CD14-positive monocyte (primary cell): ENCODE measurements around the gene ARHGEF16. TPM values are rescaled to one million over a fixed set of nuclear protein-coding genes. Genes with fewer than 3 reads are reported as not detected.

Source experiments
- DNase-seq, 3 donors: peaks; one replicate each; pipeline ENCODE4 v3.0.0-alpha.2; 2011 to 2022
- H2AFZ ChIP-seq: 2 replicates; pipeline ENCODE4 v1.6.0; 2012; ENCODE audit warnings: mild to moderate bottlenecking, low read depth, low read length, inconsistent platforms; ENCODE audit not compliant: insufficient read depth, poor library complexity, severe bottlenecking
- H3K27ac ChIP-seq, 2 donors: 1 replicate in 1 of 2; 2 replicates in 1 of 2; pipeline ENCODE4 v1.5.1; 2012 to 2013; ENCODE audit warnings: low read length in 2 of 2, control low read depth in 1 of 2, inconsistent platforms in 1 of 2, low read depth in 1 of 2, mild to moderate bottlenecking in 1 of 2
- H3K27me3 ChIP-seq, 2 donors: one replicate each; pipeline versions ENCODE4 v1.6.0 to v1.6.1; 2011 to 2013; ENCODE audit warnings: low read length in 2 of 2; ENCODE audit not compliant: control insufficient read depth in 2 of 2, insufficient read depth in 2 of 2
- H3K36me3 ChIP-seq, 2 donors: replicated peaks in 1 of 2; 1 replicate in 1 of 2; 2 replicates in 1 of 2; pipeline versions ENCODE4 v1.5.1 to v1.6.1; 2012 to 2013; ENCODE audit warnings: low read length in 2 of 2, control low read depth in 1 of 2, inconsistent platforms in 1 of 2, mild to moderate bottlenecking in 1 of 2; ENCODE audit not compliant: insufficient read depth in 2 of 2, control insufficient read depth in 1 of 2
- H3K4me1 ChIP-seq, 2 donors: 1 replicate in 1 of 2; 2 replicates in 1 of 2; pipeline versions ENCODE4 v1.5.1 to v1.6.1; 2012 to 2013; ENCODE audit warnings: low read length in 2 of 2, control low read depth in 1 of 2, inconsistent platforms in 1 of 2, mild to moderate bottlenecking in 1 of 2, moderate library complexity in 1 of 2; ENCODE audit not compliant: insufficient read depth in 2 of 2, control insufficient read depth in 1 of 2
- H3K4me2 ChIP-seq: replicated peaks from 2 replicates; pipeline ENCODE3; 2012; ENCODE audit warnings: low read length, moderate library complexity, mild to moderate bottlenecking; ENCODE audit not compliant: poor library complexity, severe bottlenecking; ENCODE audit errors: extremely low read depth
- H3K4me3 ChIP-seq, 3 experiments: fragments of 200-600 bp in 1 of 3; sonication (generic) in 1 of 3; replicated peaks in 1 of 3; 1 replicate in 2 of 3; 2 replicates in 1 of 3; pipeline ENCODE4 v1.5.1; 2011 to 2013; ENCODE audit warnings: low read length in 3 of 3, mild to moderate bottlenecking in 3 of 3, control low read depth in 2 of 3, low read depth in 2 of 3, inconsistent platforms in 1 of 3, moderate library complexity in 1 of 3
- H3K79me2 ChIP-seq: 2 replicates; pipeline ENCODE4 v1.6.0; 2012; ENCODE audit warnings: mild to moderate bottlenecking, control low read depth, inconsistent platforms, low read length, moderate library complexity; ENCODE audit not compliant: insufficient read depth
- H3K9ac ChIP-seq: 2 replicates; pipeline ENCODE4 v1.6.0; 2017; ENCODE audit warnings: low read length, mild to moderate bottlenecking; ENCODE audit not compliant: insufficient read depth, poor library complexity, severe bottlenecking
- H3K9me3 ChIP-seq, 2 donors: replicated peaks in 1 of 2; 1 replicate in 1 of 2; 2 replicates in 1 of 2; pipeline versions ENCODE4 v1.5.1 to v1.6.1; 2012 to 2013; ENCODE audit warnings: low read length in 2 of 2, control low read depth in 1 of 2; ENCODE audit not compliant: control insufficient read depth in 1 of 2, insufficient read depth in 1 of 2
- H4K20me1 ChIP-seq: 2 replicates; pipeline ENCODE4 v1.6.0; 2012; ENCODE audit warnings: mild to moderate bottlenecking, low read length, control low read depth, moderate library complexity; ENCODE audit not compliant: insufficient read depth
- H3K27ac Mint-ChIP-seq, 7 donors: one replicate each; pipeline ENCODE4 v1.8.0; 2020; ENCODE audit warnings: mild to moderate bottlenecking in 7 of 7, mixed read lengths in 7 of 7, moderate library complexity in 6 of 7, inconsistent platforms in 2 of 7
- H3K27me3 Mint-ChIP-seq, 3 donors: one replicate each; pipeline ENCODE4 v1.8.0; 2021 to 2022; ENCODE audit warnings: low read depth in 3 of 3, mild to moderate bottlenecking in 3 of 3, mixed read lengths in 3 of 3, moderate library complexity in 3 of 3, inconsistent platforms in 1 of 3
- H3K36me3 Mint-ChIP-seq, 2 donors: one replicate each; pipeline ENCODE4 v1.8.0; 2020; ENCODE audit warnings: mixed read lengths in 2 of 2, inconsistent platforms in 1 of 2, mild to moderate bottlenecking in 1 of 2
- H3K4me1 Mint-ChIP-seq: one replicate; pipeline ENCODE4 v1.8.0; 2020; ENCODE audit warnings: mild to moderate bottlenecking, mixed read lengths
- H3K4me3 Mint-ChIP-seq, 2 donors: one replicate each; pipeline ENCODE4 v1.8.0; 2020; ENCODE audit warnings: mild to moderate bottlenecking in 2 of 2, mixed read lengths in 2 of 2, moderate library complexity in 1 of 2
- H3K9me3 Mint-ChIP-seq, 7 donors: one replicate each; pipeline ENCODE4 v1.8.0; 2020 to 2022; ENCODE audit warnings: mixed read lengths in 7 of 7, mild to moderate bottlenecking in 6 of 7, moderate library complexity in 6 of 7, inconsistent platforms in 2 of 7
- CTCF ChIP-seq: fragments of 200-600 bp; IDR thresholded peaks from one replicate; pipeline ENCODE4 v1.8.0; 2022; ENCODE audit warnings: antibody characterized with exemption, mild to moderate bottlenecking
- WGBS: methylation state at CpG from one replicate; pipeline ENCODE4 v1.1.5; 2013; ENCODE audit warnings: missing lambda C conversion rate; ENCODE audit not compliant: insufficient coverage; 5-methylcytosine and 5-hydroxymethylcytosine counted together
- intact Hi-C, 2 donors: fragments of 100-400 bp; cut with micrococcal nuclease; formaldehyde crosslinking; loops; one replicate each; pipeline versions ENCODE4 v1.15.0 to v1.15.1; 2023
- polyA plus RNA-seq, 3 donors: library from polyadenylated mRNA; depleted of rRNA in 1 of 3; unstranded in 2 of 3; stranded (reverse) in 1 of 3; fragments of 300-500 nt in 2 of 3; fragments of >200 nt in 1 of 3; fragmentation: Illumina TruSeq in 2 of 3; gene quantifications; 1 replicate in 2 of 3; 2 replicates in 1 of 3; pipeline ENCODE4 v1.2.3, GENCODE V29; 2012 to 2021

Gene ARHGEF16
- polyA plus RNA-seq, 3 donors, result not detected

- DNase-seq, result no peak
- Mint-ChIP-seq H3K36me3 (no peaks in the 10 kb centered on the region), H3K4me1 (no peaks in the 10 kb centered on the region), H3K9me3 (peaks cover 0 to 1% (median 0%) of the 10 kb centered on the region in 7 donors), H3K27ac (no peak overlapping the region), H3K4me3 (no peak overlapping the region), H3K27me3 (peaks cover under 1 to 3% (median 2%) of the 10 kb centered on the region in 3 donors)
- no peak for TF ChIP-seq CTCF
- Histone ChIP-seq H2AFZ (no peak overlapping the region), H3K9me3 (no peaks in the 10 kb centered on the region), H3K9ac (no peak overlapping the region), H4K20me1 (no peaks in the 10 kb centered on the region), H3K27ac (no peak overlapping the region), H3K4me2 (no peak overlapping the region), H3K36me3 (no peaks in the 10 kb centered on the region), H3K4me3 (no peak overlapping the region), H3K27me3 (no peaks in the 10 kb centered on the region), H3K79me2 (no peaks in the 10 kb centered on the region), H3K4me1 (no peaks in the 10 kb centered on the region)
- WGBS, result 74% methylated on average over 17 of the region's 17 CpGs
- intact Hi-C loops, result no loop called here
Measured at GRCh38 chr1:3465935-3466321, 11.5 kb downstream of the ARHGEF16 start.

GRCh38 chr1:3466366-3467075, 12.1 kb downstream of the ARHGEF16 start:
- Histone ChIP-seq H3K79me2 (no peaks in the 10 kb centered on the region), H3K27ac (no peak overlapping the region), H4K20me1 (no peaks in the 10 kb centered on the region), H3K9me3 (no peaks in the 10 kb centered on the region), H3K27me3 (no peaks in the 10 kb centered on the region), H2AFZ (no peak overlapping the region), H3K4me2 (no peak overlapping the region), H3K4me1 (no peaks in the 10 kb centered on the region), H3K36me3 (no peaks in the 10 kb centered on the region), H3K9ac (no peak overlapping the region), H3K4me3 (no peak overlapping the region)
- Mint-ChIP-seq H3K4me1 (no peaks in the 10 kb centered on the region), H3K36me3 (no peaks in the 10 kb centered on the region), H3K4me3 (no peak overlapping the region), H3K27me3 (peaks cover 2 to 3% (median 2%) of the 10 kb centered on the region in 3 donors), H3K27ac (peak overlapping the region in 1 of 7 donors; percentile 31), H3K9me3 (peaks cover 0 to 1% (median 0%) of the 10 kb centered on the region in 7 donors)
- no peak for TF ChIP-seq CTCF
- WGBS, result 91% methylated on average over 10 of the region's 16 CpGs
- DNase-seq, result no peak
- intact Hi-C loops, result no loop called here
